GM18508 (cell line): ENCODE data around the gene UBXN10.

ENCODE experiments used
- ATAC-seq: cut with Tn5 transposase; IDR thresholded peaks from one replicate; pipeline ENCODE4 v1.9.1; 2021; ENCODE audit warnings: moderate number of reproducible peaks; ENCODE audit not compliant: insufficient read depth, unreplicated experiment

The UBXN10 gene

DNA sequence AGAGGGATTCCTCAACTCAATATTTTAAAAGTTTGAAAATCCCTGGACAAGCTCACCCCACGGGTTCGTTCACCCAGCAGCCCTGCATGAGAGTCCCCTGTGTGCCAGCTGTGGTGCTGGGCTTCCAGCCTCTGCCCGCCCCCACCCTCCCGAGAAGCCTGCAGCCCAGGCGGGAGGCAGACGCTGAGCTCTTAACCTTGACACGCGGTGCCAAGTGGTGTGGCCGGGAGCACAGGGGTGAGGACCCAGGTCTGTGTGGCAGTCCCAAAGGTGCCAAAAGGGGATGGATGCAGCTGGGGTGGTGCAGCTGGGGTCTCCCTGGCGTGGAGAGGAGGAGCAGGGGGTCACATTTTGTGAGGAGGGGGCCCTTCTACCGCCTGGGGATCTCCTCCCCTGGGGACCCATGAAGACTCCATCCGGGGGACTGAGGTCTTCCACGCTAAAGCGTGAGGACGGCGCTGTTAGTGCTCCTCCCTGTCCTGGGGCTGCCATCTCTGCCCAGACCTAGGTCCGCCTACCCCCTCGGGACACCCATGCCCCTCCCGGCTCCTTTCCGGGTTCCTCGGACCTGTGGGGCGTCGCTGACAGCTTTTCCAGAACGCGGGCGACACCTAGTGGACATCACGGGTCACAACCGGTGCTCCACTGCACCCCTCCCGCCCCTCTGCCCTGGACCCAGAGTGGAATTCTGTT lies 33.8 kb upstream of the UBXN10 start:
- no peak for ATAC-seq

DNA sequence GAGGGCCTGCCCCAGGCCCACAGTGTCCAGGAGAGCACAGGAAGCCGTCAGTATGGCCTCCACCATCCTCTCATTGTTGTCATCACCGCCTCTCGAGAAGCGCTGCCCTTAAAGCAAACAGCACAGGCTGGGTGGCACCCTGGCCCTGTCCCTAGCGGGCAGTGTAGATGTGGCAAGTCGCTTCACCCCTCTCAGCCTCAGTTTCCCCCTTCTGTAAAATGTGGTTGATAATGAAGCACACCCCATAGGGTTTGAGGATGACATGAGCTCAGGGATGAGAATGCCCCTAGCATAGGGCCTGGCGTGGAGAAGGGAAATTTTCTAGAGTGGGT lies 33.3 kb upstream of the UBXN10 start:
- ATAC-seq: no peak

DNA sequence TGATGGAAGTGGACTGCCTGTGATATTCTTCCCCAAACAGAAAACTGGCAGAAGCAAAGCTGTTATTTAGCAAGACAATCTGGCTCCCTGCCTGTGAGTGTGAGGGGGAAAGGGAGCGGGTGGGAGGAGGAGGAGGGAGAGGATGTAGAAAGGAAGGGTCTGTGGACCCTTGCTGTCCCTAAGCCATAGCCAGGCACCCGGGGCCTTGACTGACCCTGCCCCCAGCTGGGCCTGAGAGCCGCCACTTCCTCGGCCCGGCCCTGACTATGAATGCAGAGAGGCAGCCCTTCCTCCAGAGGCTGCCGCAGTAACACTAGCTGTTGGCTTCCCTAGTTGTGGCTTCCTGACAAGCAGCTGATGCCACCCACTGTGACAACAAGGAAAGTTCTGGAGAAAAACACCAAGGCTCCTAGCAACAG lies 32.9 kb upstream of the UBXN10 start:
- no peak for ATAC-seq

DNA sequence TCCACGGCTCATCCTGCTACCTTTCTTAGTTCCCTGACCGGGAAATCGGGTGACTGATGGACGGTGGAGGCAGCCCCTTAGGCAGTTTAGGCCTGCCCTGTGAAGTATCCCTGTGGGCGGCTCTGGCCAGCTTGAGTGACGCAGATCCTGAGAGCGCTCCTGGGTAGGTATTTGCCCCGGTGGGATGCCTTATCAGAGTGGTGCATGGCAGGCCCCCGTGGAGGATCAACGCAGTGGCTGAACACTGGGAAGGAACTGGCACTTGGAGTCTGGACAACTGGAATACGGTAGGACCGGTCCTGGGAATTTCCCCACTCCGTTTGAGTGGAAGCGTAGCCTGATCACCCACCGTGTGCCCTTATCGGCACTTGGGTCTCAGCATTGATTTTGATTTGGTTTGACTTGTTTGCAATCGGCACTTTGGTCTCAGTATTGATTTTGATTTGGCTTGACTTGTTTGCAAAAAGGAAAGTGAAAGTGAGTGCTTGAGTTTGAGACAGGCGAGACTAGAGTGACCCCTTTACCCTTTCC lies 31.5 kb upstream of the UBXN10 start:
- ATAC-seq: no peak

DNA sequence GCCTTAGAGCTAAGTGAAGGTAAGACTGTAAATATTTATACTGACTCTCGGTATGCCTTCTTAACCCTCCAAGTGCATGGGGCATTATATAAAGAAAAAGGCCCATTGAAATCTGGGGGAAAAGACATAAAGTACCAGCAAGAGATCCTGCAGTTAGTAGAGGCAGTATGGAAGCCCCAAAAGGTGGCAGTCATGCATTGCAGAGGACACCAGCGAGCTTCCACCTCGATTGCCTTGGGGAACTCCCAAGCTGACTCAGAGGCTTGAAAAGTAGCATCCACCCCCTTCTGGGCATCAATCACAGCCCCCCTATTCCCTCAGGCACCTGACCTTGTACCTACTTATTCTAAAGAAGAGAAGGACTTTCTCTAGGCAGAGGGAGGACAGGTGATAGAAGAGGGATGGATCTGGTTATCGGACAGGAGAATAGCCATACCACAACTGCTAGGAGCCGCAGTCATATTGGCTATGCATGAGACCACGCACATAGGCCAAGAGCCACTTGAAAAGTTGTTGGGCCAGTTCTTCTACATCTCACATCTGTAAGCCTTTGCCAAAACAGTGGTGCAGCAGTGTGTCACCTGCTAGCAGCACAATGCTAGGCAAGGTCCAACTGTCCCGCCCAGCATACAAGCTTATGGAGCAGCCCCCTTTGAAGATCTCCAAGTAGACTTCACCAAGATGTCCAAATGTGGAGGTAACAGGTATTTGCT lies 27.4 kb upstream of the UBXN10 start:
- ATAC-seq: no peak

DNA sequence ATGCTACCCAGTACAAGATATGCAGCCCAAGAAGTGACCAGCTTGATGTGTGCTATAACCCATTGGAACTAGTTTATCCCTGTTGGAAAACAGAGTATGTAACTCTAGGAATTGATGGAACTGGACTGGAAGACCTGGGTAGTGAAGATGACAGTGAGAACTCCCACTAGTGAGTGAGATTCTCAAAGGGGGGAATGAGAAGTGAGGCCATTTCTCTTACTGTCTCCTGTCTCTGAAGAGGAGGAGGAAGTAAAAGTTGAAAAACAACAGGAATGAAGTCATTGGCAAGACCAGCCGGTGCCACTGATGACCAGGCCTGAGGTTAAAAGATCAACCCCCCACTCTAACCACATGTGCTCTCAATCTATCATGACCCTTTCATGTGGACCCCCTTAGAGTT lies 25.9 kb upstream of the UBXN10 start:
- ATAC-seq: no peak

DNA sequence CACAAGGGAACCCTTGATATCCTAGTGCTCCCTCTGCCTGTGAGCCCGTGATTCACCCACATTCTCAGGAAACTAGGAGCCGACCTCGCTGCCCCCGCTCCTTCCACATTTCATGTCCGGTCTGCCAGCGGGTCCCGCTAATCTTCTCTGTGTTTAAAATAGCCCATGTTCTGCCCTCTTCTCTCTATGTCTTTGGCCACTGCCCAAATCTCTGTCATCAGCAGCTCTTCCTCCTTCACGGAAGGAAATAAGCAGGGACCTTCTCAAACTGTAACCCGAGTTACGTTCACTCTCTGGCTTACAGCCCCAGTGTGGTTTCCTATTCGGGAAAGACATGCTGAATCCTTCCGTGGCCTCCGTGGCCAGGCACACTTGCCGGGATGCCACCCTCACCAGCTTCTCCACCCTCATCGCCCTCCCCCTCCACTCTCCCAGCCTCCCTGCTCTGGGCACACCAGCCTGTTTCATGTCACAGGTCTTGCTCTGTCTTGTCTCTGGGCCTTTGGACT lies 21.1 kb upstream of the UBXN10 start:
- no peak for ATAC-seq

DNA sequence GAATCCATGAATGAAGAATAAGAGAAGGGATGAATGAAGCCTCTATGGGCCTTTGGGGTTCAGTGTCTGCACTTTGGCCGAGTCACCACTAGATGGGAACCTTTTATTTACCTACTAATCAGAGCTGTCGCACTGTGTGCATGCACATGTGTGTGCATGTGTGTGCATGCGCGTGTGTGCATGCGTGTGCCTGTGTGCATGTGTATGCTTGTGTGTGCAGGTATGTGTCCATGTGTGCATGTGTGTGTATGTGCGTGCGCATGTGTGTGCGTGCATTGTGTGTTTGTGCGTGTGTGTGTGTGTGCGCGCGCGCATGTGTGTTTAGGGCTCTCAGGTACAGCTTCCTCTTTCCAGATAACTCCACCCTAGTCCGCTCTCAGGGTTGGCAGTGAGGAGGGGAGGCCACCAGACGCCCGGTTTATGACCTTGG lies 20.4 kb upstream of the UBXN10 start:
- no peak for ATAC-seq

DNA sequence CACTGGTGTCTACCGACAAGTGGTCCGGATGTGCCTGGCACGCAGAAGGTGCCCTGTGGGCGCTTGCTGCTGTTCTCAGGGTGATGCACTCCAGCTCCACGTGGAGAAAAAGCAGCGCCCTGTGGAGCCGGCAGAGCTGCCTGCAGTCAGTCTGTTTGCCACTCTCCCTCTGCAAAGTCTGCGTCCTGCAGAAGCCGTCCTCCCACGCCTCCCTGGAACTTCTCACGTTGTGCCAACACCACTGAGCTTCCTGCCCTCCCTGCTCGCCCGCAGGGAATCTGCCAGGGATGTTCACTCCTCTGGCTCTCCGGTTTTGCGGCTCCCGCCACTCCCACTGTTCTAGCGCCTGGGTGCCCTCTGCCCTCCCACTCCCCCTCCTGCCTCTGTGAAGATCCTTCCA lies 19.8 kb upstream of the UBXN10 start:
- no peak for ATAC-seq

DNA sequence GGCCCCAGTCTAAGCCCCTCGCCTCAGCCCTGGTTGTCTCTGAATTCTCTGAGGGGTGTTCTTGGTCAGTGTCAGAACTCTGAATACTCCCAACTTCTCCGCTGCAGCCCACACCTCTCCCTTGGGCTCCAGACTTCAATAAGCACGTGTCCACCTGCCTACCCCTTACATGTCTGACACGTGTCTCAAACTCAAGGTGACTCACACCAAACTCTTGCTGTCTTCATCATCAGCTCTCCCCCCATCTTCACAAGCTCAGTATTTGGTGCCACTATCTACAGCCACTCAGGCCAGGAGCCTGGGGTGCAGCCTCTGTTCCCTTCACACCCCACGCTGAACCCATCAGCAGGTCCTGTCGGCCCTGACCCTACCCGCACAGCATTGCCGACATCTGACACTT lies 18.8 kb upstream of the UBXN10 start:
- no peak for ATAC-seq

DNA sequence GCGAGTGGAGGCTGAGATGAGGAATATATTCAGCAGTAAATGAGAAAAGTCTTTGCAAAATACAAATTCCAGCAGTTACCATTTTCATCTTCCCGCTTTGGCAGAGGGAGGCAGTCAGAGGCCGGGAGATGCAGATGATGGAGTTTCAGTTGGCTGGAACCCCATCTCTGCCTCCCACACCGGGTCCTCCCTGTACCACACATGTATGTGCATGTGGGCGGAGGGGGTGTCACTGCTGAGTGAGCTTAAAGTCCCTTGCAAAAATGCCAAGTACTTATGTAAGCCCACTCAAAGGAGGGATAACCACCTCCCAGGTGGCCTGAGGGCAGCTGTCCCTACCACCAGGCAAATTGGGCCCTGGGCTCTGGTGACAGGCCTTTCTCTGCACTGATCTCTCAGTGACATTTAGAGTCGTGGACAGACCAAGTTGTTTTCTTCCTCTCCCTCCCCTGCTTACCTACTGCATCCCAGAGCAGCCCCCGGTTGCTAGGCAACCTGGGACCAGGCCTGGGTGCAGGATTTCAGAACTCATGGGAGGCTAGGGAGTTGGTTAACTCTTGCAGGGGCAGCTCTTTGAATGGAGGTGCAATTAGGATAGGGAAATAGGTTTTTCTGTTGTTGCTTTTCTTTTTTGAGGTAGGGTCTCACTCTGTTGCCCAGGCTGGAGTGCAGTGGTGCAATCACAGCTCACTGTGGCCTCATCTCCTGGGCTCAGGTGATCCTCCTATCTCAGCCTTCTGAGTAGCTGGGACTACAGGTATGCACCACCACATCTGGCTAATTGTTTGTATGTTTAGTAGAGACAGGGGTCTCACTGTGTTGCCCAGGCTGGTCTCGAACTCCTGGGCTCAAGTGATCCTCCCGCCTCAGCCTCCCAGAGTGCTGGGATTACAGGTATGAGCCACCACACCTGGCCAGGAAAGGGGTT lies 17.1 kb upstream of the UBXN10 start:
- ATAC-seq: no peak

DNA sequence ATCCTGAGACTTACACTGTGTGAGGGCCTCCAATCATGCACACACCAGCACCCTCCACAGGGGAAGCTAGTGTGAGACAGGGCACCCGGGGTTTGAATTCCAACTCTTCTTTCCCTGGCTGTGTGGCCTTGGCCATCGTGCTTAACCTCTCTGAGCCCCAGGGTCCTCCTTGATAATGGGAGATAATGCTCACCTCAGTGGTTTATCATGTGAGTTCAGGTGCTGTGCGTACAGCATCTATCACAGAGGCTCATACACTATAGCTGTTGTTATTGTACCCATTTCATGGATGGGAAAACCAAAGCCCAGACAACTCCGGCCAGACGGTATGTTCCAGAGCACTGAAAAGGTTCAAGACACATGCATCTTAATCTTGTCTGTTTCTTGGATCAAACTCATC lies 16.0 kb upstream of the UBXN10 start:
- ATAC-seq: no peak

DNA sequence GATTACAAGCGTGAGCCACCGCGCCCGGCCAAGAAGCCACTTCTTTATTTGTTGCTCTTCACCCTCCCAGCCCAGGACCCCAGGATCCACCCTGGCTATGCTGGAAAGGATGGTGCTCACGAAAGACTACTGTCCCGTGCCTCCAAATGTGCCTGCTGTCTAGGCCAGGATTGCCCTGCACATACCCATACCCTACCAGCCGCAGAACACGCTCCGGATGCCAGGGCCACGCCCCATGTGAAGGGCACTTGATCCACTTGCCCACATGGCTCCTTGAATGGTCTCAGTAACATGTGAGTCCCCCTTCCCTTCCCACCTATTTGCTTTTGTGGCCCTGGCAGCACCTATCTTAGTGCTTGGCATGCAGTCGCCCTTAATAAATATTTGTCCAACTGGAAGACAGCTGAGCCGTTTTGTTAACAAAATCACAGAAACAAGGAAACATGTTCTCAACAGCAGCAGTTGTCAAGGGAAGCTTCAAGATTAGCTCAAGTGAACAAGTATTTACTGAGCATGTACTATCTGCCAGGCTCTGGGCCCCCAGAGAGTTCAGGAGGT lies 13.8 kb upstream of the UBXN10 start:
- no peak for ATAC-seq

DNA sequence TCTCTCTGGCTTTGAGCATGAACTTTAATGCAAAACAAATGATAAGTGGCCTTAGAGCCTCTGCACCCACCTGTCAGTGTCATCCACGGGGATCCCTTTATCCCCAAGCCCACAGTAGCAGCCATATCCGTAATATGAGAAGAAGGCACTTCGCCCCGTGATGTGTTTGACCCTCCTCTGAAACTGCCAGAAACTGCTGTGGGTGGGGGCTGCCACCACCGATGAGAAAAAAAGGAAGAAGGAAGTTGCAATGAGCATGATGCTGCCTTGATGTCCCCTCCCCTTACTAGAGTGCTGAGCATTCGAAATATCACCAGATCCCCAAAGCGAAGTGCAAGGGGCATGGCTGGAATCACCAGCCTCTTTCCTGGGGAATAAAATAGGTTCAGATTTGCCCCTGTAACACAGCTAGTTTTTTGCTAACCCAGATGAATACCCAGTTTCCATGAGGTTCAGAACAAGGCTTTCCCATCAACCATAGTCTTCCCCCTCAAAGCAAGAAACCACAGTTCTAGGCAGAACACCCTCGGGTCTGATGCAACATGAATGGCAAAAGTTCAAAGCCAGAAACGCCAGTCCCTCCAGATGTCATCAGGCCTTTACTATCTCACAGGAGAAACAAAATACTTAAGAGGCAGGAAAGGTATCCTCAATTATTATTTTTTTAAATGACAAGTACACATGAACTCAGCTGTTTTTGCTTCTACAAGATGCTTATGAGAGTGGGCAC lies 10.8 kb upstream of the UBXN10 start:
- no peak for ATAC-seq

DNA sequence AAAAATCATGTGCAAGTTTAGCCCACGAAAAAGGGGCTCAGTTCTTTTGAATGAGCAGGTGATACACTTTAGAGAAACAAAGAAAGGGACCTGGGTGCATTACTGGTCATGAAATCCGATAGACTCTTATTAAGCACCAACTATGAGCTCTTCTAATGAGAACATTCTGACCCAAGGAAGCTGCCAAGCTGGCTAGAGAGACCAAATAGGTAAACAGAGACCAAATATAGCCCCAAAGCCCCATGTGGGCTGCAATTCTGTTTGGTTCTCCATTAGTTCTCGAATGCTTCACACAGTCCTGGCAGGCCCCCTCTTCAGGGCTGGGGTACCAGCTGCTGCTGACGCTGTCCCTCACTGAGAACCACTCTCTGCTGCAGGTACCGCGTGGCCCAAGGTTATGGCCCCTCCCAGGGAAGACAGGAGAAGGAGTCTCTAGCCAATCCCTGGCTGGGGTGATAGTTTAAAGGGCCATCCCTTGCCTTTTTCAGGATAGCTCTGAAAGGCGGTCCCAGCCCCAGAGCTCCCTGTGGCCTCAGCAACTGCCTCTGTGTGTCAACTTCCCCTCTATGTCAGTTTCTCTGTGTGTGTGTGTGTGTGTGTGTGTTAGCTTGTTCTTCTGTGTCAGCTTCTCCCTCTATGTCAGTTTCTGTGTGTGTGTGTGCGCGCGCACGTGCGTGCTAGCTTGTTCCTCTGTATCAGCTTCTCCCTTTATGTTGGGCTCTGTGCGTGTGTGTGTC lies 7.1 kb upstream of the UBXN10 start:
- ATAC-seq: no peak

DNA sequence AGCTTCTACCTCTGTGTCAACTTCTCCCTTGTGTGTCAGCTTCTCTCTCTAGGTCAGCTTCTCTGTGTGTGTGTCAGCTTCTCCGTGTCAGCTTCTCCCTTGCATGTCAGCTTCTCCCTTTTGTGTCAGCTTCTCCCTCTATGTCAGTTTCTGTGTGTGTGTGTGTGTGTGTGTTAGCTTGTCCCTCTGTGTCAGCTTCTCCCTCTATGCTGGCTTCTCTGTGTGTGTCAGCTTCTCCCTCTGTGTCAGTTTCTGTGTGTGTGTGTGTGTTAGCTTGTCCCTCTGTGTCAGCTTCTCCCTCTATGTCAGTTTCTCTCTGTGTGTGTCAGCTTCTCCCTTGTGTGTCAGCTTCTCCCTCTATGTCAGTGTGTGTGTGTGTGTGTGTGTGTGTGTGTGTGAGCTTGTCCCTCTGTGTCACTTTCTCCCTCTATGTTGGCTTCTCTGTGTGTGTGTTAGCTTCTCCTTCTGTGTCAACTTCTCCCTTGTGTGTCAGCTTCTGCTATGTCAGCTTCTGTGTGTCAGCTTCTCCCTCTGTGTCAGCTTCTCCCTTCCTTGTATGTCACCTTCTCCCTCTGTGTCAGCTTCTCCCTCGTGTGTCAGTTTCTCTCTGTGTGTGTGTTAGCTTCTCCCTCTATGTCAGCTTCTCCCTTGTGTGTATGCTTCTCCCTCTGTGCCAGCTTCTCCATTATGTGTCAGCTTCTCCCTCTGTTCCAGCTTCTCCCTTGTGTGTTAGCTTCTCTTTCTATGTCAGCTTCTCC lies 6.3 kb upstream of the UBXN10 start:
- ATAC-seq: no peak

DNA sequence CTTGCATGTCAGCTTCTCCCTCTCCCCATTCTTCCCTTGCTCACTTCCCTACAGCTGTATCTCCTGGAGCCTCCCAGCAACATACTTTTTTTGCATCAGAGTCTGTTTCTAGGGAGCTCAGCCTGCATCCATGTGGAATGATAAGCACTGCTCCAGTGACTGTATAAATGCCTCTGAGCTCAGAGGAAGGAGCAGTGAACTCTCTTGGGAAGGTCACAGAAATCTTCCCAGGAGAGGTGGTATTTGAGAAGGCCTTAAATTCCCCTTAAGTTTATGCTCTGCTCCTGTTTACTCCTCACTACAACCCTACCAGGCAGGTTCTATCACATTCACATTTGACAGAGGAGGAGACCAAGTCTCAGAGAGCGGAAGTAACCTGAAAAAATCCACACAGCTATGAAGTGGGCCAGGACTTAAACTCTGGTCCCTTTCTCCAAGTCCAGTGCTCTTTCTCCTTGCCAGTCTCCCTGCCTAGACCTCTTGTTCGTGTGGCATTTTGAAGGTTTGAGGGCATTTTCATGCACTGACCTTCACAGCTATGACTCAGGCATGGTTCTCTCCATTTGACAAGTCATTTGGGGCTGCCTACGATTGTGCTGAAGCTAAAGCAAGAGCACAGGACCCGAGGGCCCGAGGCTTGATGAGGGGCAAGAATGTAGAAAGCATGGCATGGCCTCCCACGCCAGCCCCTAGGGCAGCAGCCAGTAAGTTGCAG lies 5.6 kb upstream of the UBXN10 start:
- ATAC-seq: no peak

DNA sequence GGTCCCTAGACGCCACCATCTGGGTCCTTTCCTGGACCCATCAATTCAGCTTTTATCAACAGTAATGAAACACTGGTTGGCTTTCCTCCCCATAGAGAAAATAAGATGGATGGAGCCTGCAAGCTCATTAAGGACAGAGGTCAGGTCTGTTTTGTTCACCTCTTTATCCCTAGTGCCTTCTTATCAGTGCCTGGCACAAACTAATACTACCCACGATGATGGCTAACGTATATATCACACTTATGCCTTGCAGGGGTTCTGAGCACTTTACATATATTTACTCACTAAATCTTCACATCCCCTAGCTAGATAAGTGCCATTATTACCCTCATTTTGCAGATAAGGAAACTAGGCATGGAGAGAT lies 5.1 kb upstream of the UBXN10 start:
- ATAC-seq: no peak
